ENCODE measurements around the gene DOCK1.

DNA sequence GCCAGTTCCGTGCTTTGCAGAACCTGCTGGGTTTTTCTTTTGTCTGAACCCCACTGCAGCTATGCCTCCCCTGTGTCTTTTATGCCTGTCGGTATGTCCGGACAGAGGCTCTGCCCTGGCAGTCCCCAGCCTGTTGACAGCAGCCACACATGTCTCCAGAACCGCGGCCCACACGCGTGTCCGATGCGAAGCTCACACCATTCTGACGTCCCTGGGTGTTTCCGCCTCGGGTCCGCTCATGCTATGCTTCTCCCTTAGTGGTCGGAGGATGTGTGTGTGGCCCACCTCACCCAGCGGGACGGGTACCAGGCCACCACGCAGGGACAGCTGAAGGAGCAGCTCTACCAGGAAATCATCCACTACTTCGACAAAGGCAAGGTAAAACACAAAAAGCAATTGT, 479.3 kb downstream of the DOCK1 start:
- TF ChIP-seq, protein P1, sequence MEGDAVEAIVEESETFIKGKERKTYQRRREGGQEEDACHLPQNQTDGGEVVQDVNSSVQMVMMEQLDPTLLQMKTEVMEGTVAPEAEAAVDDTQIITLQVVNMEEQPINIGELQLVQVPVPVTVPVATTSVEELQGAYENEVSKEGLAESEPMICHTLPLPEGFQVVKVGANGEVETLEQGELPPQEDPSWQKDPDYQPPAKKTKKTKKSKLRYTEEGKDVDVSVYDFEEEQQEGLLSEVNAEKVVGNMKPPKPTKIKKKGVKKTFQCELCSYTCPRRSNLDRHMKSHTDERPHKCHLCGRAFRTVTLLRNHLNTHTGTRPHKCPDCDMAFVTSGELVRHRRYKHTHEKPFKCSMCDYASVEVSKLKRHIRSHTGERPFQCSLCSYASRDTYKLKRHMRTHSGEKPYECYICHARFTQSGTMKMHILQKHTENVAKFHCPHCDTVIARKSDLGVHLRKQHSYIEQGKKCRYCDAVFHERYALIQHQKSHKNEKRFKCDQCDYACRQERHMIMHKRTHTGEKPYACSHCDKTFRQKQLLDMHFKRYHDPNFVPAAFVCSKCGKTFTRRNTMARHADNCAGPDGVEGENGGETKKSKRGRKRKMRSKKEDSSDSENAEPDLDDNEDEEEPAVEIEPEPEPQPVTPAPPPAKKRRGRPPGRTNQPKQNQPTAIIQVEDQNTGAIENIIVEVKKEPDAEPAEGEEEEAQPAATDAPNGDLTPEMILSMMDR (IDR thresholded peaks at IDR 0.05): no peak
- TF ChIP-seq POLR2A (IDR thresholded peaks at IDR 0.05): no peak
